SIG-M5 treated with dmso at 0.1 percent for 504 hours (cell line): ENCODE results near the gene C12orf56.
"Not testable (repeated sequence)": the region's sequence is repeated elsewhere in the genome, so short reads cannot be mapped to it uniquely, and the experiment has no call there.

Experiments used
- DNase-seq: peaks from one replicate; lab custom pipeline; 2025; ENCODE audit not compliant: unreplicated experiment; lab: John Stamatoyannopoulos, UW

C12orf56 gene

GRCh38 chr12:64318605-64319004 is 72.0 kb downstream of the C12orf56 start:
- no peak for DNase-seq

- no peak for DNase-seq
These were observed 78.7 kb downstream of the C12orf56 start for GRCh38 chr12:64311877-64312276.

GRCh38 chr12:64304571-64304970 is 86.0 kb downstream of the C12orf56 start:
- no peak for DNase-seq

GRCh38 chr12:64299628-64300027 is 90.9 kb downstream of the C12orf56 start:
- DNase-seq = no peak

- no peak for DNase-seq
These were observed 94.3 kb downstream of the C12orf56 start for GRCh38 chr12:64296301-64296700.

GRCh38 chr12:64293654-64294364 is 96.7 kb downstream of the C12orf56 start:
- DNase-seq = peak; percentile 83

- DNase-seq = not testable (repeated sequence)
These were observed 97.4 kb downstream of the C12orf56 start for GRCh38 chr12:64293174-64293573.

GRCh38 chr12:64286521-64286920 is 104.0 kb downstream of the C12orf56 start:
- no peak for DNase-seq

- no peak for DNase-seq
These were observed 106.3 kb downstream of the C12orf56 start for GRCh38 chr12:64284256-64284655.

- DNase-seq = no peak
These were observed 112.1 kb downstream of the C12orf56 start for GRCh38 chr12:64278421-64278820.

- peak; percentile 19 for DNase-seq
These were observed 116.8 kb downstream of the C12orf56 start for GRCh38 chr12:64273527-64274403.

- DNase-seq = no peak
These were observed 120.1 kb downstream of the C12orf56 start for GRCh38 chr12:64270411-64270810.

- no peak for DNase-seq
These were observed 121.4 kb downstream of the C12orf56 start for GRCh38 chr12:64269161-64269560.

- DNase-seq = peak; percentile 10
These were observed 122.1 kb downstream of the C12orf56 start for GRCh38 chr12:64268409-64268808.

- DNase-seq = peak; percentile 11
These were observed 124.7 kb downstream of the C12orf56 start for GRCh38 chr12:64265839-64266238.

- DNase-seq = no peak
These were observed 128.7 kb downstream of the C12orf56 start for GRCh38 chr12:64261813-64262212.

- DNase-seq = no peak
These were observed 132.0 kb downstream of the C12orf56 start for GRCh38 chr12:64258576-64258975.

GRCh38 chr12:64256166-64256800 is 134.3 kb downstream of the C12orf56 start:
- DNase-seq = peak; percentile 60

- DNase-seq = no peak
These were observed 135.3 kb downstream of the C12orf56 start for GRCh38 chr12:64255249-64255648.

GRCh38 chr12:64253356-64253755 is 137.2 kb downstream of the C12orf56 start:
- DNase-seq = no peak

GRCh38 chr12:64252681-64253080 is 137.9 kb downstream of the C12orf56 start:
- no peak for DNase-seq

- no peak for DNase-seq
These were observed 146.7 kb downstream of the C12orf56 start for GRCh38 chr12:64243809-64244208.
